Suprapubic skin (tissue), 4 donors: ENCODE measurements around the gene DYNLRB1.

Experiments used
- CTCF ChIP-seq, 2 donors: fragments of 200-600 bp in 1 of 2; fragments of 450-650 bp in 1 of 2; sonication (generic) in 1 of 2; IDR thresholded peaks; one replicate each; pipeline ENCODE4 v1.5.1; 2016 to 2019; ENCODE audit warnings: antibody characterized with exemption in 2 of 2, mild to moderate bottlenecking in 1 of 2, moderate library complexity in 1 of 2
- EP300 ChIP-seq: sonication (generic); formaldehyde crosslinking; IDR thresholded peaks from one replicate; pipeline ENCODE4 v1.6.1; 2017; ENCODE audit warnings: antibody characterized with exemption
- POLR2A ChIP-seq, 2 donors: fragments of 450-650 bp; IDR thresholded peaks; one replicate each; pipeline ENCODE4 v1.6.1; 2017; ENCODE audit warnings: antibody characterized with exemption in 2 of 2, mild to moderate bottlenecking in 2 of 2, moderate library complexity in 2 of 2
- POLR2AphosphoS5 ChIP-seq, 3 donors: sonication (generic); formaldehyde crosslinking; IDR thresholded peaks; one replicate each; pipeline ENCODE4 v1.6.1; 2017; ENCODE audit warnings: antibody characterized with exemption in 3 of 3

- TF ChIP-seq POLR2A (IDR thresholded peaks at IDR 0.05) (no peak), EP300 (no peak), CTCF (IDR thresholded peaks at IDR 0.05) (no peak), POLR2AphosphoS5 (IDR thresholded peaks at IDR 0.05) (no peak)
Observed at GRCh38 chr20:34564833-34565232, 48.6 kb downstream of the DYNLRB1 start.
